HPDE6-E6E7 (cell line): Measurements from ENCODE around the gene AMOTL2.

ENCODE experiments used
- DNase-seq: peaks from one replicate; pipeline ENCODE4 v3.0.0; 2011; ENCODE audit warnings: missing footprints; ENCODE audit errors: extremely low spot score

Gene AMOTL2

DNA sequence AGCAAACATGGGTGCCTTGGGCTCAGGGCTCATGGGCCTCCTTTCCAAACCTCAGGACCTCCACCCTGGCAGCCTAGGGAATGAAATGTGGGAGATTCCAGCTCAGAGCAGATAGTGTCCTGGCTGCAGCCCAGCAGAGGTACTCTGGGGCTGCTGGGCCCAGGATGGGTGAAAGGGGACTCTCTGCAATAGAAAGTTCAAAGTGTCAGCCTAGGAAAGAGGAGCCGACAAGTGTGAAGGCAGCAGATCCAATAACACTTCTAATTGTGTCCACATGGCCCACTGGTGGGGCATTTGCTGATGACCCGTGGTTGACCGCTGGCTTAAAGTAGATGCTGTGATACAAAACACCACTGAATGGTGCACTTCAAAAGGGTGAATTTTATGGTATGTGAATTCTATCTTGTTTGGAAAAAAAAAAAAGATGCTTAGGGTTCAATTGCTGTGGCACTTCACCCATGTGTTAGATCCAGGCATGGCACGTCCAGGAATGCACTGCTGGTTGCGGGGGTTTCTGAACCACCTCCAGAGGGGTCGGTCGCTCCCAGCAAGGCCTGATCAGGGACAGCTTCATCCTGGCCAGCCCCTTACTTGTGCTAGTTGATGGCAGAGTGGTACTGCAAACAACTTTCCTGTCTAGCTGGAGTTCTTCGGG, 20.9 kb downstream of the AMOTL2 start:
- no peak for DNase-seq

- DNase-seq = no peak
These were observed 22.1 kb downstream of the AMOTL2 start for GRCh38 chr3:134352031-134352671.

- no peak for DNase-seq
These were observed 22.8 kb downstream of the AMOTL2 start for GRCh38 chr3:134351427-134351826.

- peak; percentile 89 for DNase-seq
These were observed 23.4 kb downstream of the AMOTL2 start for GRCh38 chr3:134350861-134351311.

GRCh38 chr3:134350266-134350665, 24.0 kb downstream of the AMOTL2 start:
- no peak for DNase-seq

- no peak for DNase-seq
These were observed 25.7 kb downstream of the AMOTL2 start for GRCh38 chr3:134348524-134348923.

GRCh38 chr3:134347551-134347950, 26.7 kb downstream of the AMOTL2 start:
- DNase-seq = no peak

GRCh38 chr3:134346744-134347143, 27.5 kb downstream of the AMOTL2 start:
- DNase-seq = no peak

DNA sequence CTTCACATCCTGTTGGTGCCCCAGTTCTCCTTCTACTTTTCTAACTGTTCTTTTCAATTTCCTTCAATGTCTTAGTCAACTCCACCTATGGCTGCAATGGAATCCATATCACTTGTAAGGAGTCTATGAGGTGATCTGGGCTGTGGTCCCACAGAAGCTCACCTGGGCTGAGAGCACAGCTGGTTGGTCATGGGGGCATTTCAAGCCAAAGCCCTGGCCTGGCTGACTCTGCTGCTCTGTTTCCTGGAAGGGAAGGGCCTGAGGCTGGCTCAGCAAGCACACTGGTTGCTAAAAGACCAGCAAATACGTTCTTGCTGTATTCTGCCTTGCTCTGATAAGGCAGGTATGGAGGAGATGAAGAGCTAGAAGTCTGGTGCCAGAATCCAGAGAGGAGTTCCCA, 29.0 kb downstream of the AMOTL2 start:
- no peak for DNase-seq

DNA sequence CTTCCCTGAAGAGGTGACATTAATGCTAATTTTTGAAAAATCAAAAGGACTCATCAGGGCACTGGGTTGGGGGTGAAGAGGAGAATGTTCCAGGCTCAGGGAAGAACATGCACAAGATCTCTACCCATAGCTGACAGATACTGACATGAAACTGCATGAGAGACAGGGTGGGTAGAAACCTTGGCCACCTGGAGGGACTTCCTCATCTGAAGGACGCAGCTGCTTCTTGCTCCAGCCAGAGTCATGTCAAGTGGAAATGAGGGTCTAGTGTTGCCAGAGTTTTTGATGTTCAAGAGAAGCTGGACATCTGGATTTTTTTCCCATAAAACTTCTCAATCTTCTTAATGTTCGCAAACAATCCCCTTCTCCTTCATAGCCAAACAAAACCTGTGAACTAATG, 29.7 kb downstream of the AMOTL2 start:
- no peak for DNase-seq

DNA sequence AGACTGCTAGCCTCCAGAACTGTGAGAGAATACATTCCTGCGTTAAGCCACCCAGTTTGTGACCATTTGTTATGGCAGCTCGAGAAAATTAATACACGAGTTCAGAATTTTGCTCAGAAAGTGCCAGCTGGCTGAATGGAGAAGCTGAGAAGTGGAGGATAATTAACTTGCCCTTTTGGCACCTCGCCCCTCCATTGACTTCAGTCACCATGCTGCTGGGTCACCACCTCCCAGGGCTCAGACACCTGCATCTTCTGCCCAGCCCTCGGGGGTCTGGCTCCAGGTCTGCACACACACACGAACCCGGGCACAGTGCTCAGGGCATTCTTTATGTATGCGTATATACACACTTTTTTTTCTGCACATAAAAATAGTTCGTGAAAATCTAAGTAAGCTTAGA, 32.0 kb downstream of the AMOTL2 start:
- DNase-seq = no peak

GRCh38 chr3:134341389-134341788, 32.9 kb downstream of the AMOTL2 start:
- no peak for DNase-seq

DNA sequence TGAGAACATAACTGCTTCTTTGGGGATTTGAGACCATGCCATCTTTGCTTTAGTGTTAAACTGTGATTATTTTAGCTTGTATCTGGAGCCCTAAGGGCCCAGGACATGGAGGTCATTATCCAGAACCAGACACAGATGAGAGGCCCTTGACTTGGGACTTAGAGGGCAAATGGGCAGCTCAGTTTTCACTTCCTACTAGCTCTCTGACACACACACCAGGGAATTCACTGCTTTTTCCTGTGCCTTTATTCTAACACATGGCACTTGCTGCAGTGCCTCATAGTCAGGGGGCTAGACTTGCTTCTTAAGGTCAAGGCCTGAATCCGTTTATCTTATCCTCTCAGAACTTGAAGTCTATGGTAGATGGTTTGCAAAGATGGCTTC, 33.3 kb downstream of the AMOTL2 start:
- DNase-seq = no peak

- no peak for DNase-seq
These were observed 33.8 kb downstream of the AMOTL2 start for GRCh38 chr3:134340362-134340981.

DNA sequence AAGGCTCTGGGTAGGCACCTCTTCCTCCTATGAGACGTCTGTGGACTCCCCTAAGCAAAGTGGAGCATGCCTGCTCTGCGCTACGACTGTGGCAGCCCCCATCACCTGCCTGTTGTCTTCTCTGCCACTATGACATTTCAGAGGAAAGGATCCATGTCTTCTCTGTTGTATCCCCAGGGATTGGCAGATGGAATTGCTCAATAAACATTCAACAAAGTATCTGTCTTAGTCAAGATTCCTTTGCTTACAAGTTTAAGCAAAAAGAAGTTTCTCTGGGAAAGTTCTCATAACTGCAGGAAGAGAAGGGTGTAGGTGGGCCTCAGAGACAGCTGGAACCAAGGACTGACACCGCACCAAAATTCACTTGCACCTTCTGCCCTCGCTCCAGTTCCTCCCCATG, 34.3 kb downstream of the AMOTL2 start:
- no peak for DNase-seq

DNA sequence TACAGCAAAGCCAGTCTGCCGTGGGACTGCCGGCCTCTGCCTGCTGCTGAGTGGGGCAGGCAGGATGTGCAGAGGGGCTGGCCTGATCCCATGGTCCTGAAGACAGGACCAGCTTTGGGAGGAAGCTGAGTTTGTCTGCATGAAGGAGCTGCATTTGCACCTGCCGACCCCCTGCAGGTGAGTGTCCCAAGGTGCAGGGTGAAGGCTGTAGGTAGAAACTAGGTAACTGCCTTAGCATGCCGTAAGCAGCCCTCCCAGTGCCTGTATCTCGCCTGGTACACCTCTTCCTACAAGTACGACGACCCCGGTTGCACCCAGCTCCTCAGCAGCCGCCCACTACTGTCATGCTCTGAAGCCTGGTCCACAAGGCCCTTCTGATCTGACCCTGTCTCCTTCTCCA, 34.9 kb downstream of the AMOTL2 start:
- DNase-seq = no peak

DNA sequence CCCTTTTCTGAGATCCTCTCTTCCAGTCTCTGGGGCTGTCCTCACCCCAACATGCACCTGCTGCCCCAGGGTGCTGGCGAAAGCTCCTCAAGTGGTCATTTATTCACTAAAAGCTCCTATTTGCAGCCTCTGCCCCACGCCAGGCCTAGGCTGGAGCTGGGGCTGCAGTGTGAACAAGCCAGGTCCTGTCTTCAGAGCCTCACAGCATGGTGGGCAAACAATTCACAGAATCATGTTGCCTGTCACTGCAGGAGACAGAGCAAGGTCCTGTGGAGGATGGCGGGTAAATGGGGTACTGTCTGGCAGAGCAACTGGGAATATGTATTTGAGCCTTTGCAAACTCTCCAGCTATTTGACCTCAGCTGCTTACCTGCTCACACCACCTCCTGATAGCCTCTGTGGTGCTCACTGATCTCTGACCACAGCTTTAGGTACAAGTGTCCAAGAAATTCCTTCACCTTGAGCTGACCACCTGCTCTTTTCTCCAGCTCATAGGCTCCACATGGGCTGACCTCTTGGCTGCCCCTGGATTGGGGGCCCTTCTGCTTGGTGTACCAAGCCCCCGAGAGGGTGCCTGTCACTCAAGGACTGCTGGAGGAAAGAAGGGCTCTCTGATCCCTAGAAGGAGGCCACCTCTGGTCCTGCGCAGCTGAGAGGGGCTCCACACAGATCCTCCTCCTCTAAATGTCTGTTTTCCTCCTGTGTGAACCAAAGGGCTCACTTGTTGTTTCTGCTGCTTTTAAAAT, 35.6 kb downstream of the AMOTL2 start:
- no peak for DNase-seq

- DNase-seq = no peak
These were observed 36.1 kb downstream of the AMOTL2 start for GRCh38 chr3:134338201-134338512.

- DNase-seq = no peak
These were observed 36.6 kb downstream of the AMOTL2 start for GRCh38 chr3:134337511-134338200.

- DNase-seq = no peak
These were observed 37.2 kb downstream of the AMOTL2 start for GRCh38 chr3:134337071-134337482.

GRCh38 chr3:134336587-134336986, 37.7 kb downstream of the AMOTL2 start:
- no peak for DNase-seq

DNA sequence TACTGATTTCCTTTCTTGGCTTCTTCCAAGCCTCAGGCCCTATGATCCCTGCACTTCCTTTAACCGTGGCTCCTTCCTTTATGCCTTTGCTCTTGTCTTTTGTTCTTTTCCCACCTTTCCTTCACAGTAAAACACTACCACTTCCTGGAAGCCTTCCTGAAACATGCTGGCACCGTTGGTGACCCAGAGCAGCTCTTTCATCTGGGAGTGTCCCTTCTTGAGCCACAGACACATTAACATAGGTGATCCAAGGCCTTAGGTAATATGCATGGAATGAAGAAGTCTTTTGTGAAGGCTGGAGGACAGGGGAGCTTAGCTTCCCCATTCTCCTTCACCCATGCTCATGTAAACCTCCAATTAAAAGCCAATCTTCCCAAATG, 39.4 kb downstream of the AMOTL2 start:
- DNase-seq = no peak
